ENCODE measurements around the gene SMIM29. TPM values are rescaled to one million over a fixed set of nuclear protein-coding genes. Genes with fewer than 3 reads are reported as not detected.

The SMIM29 gene
- total RNA-seq, 1 donor from 2014 or later: 43.6 TPM

DNA sequence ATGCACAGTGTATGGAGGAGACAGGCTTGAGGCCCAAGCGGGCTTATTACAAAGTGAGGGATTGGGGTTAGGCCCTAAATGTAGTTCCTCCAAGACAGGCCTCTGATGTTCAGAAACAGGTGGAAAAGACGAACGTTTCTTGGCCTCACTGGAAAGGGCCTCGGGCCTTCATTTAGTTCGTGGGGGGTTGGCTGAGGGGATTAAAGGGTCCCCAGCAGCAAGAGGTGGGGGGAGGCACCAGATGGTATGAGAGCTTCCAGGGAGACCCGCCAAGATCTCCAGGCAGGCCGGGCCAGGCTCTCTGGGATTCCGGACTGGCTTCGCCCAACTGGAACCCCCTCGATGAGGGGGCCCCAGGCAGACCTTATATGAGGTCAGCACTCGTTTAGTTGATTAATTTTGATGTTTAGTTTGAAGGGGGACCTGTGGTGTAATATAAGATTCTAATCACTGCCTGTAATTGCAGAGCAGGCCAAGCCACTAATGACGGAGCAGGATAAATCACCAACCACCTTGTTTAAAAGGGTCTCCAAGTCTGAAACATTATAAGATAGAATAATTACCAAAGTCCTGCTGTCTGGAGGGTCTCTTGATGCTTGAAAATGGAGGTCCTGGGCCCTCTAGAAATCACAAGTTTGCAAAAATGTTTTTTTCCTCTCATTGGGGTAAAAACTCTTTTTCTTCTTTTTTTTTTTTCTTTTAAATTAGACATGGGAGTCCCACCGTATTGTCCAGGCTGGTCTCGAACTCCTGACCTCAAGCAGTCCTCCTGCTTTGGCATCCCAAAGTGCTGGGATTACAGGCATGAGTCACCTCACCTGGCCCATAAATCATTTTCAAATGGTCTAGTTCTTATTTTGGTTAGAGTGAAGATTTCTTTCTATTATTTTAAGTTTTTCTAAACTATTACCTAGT, 10.0 kb downstream of the SMIM29 start:
- H3K4me3 ChIP-seq (ENCODE audit: low read depth, low read length): peak overlapping the region; percentile 89
- DNase-seq (ENCODE audit: low read depth): no peak
- TF ChIP-seq, protein P1, sequence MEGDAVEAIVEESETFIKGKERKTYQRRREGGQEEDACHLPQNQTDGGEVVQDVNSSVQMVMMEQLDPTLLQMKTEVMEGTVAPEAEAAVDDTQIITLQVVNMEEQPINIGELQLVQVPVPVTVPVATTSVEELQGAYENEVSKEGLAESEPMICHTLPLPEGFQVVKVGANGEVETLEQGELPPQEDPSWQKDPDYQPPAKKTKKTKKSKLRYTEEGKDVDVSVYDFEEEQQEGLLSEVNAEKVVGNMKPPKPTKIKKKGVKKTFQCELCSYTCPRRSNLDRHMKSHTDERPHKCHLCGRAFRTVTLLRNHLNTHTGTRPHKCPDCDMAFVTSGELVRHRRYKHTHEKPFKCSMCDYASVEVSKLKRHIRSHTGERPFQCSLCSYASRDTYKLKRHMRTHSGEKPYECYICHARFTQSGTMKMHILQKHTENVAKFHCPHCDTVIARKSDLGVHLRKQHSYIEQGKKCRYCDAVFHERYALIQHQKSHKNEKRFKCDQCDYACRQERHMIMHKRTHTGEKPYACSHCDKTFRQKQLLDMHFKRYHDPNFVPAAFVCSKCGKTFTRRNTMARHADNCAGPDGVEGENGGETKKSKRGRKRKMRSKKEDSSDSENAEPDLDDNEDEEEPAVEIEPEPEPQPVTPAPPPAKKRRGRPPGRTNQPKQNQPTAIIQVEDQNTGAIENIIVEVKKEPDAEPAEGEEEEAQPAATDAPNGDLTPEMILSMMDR (conservative IDR thresholded peaks at IDR 0.05; ENCODE audit: low read depth, low read length): no peak

DNA sequence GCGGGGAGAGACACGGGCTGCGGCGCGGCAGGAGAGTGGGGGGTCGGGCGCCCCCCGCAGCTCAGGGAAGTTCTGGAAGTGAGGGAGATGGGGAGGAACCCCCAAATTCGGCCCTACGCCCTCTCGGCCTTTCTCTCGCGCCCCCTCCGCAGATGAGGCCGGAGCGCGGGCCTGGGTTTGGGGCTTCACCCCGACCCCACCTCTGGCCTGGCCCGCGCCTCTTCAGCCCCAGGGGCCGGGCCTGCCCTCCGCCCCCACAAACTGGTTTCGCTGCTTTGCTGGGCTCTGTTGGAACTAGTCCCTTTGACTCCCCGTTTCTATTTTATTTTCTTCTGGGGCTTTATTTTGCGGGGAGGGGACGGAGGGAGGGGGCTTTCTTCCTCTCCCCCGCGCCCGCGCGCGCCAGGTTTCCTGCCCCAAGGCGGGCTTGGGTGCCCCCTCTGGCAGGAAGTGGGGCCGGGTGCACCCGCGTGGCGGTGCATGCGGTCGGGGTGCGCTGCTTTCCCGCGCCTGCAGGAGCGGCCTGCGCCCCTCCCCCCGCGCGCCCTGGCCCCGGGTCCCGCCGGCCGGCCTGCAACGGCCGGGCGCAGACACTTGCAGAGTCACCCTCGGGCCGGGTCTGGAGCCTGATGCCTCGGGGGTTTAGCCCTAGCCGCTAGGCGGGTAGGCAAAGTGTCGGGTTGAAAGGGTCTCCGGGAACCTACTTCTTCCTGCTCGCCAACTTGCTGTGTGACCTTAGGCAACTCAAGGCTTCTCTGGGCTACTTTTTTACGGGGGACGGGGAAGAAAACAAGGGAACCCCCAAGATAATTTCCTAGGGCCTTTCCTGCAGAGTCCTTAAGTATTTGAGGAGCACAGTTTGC, 10.9 kb downstream of the SMIM29 start:
- TF ChIP-seq, protein P1 (conservative IDR thresholded peaks at IDR 0.05; ENCODE audit: low read depth, low read length): peak; percentile 27
- DNase-seq (ENCODE audit: low read depth): no peak
- peak overlapping the region; percentile 89 for H3K4me3 ChIP-seq (ENCODE audit: low read depth, low read length)

DNA sequence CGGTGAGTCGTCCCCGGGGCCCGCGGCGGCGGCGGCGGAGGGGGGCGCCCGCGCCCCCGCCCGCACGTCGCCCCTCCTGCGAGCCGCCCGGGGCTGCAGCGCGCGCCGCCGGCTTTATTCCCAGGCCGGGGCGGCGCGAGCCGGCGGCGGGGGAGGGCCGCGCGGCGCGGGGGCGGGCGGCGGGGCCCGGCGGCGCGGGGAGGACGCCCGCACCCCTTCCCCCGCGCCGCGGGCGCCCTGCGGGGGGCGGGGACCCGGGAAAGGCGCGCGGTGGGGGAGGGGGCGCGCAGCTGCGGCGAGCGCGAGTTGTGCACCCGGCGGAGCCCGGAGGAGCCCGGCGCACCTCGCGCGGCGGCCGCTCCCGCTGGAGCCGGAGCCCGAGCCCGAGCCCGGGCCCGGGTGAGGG, 11.5 kb downstream of the SMIM29 start:
- TF ChIP-seq, protein P1 (conservative IDR thresholded peaks at IDR 0.05; ENCODE audit: low read depth, low read length): no peak
- no peak for DNase-seq (ENCODE audit: low read depth)
- H3K4me3 ChIP-seq (ENCODE audit: low read depth, low read length): peak overlapping the region; percentile 89

DNA sequence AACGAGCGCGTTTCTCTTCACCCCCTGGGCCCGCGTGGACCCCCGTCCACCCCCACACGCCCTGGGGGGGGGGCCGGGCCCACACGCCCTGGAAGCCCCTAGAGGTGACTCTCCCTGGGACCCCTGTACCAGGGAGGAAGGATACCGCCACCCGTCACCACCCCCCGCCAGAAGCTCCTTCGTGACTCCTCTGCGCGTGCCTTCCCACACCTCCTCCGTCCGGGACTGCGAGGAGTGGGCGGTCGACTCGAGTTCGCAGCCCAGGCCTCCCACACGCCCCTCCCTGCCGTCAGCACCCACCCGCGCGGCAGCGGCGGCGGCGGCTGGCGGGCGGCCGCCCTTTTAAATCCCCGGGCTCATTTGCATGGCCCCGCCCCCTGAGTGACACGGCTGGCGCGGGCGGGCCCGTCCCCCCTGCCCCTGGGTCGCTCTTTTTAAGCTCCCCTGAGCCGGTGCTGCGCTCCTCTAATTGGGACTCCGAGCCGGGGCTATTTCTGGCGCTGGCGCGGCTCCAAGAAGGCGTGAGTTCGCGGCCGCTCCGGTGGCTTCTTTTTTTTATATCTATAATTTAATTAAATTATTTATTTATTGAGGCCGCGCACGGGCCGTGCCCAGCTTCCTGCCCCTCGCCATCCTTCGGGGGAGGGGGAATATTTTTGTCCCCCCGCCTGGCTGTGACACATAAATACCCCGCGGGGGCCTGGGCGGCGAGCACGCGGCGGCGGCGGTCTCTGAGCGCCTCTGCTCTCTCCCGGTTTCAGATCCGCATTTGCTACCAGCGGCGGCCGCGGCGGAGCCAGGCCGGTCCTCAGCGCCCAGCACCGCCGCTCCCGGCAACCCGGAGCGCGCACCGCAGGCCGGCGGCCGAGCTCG, 12.1 kb downstream of the SMIM29 start, which contains the start of gene HMGA1:
Gene HMGA1 (plus strand): TSS at position 431 of the 873 bp plus-strand sequence. CDS start 3,908 bp downstream, outside the sequence.
- TF ChIP-seq, protein P1 (conservative IDR thresholded peaks at IDR 0.05; ENCODE audit: low read depth, low read length): no peak
- H3K4me3 ChIP-seq (ENCODE audit: low read depth, low read length): peak within 1 kb of the TSS; percentile 89
- no peak for DNase-seq (ENCODE audit: low read depth)

DNA sequence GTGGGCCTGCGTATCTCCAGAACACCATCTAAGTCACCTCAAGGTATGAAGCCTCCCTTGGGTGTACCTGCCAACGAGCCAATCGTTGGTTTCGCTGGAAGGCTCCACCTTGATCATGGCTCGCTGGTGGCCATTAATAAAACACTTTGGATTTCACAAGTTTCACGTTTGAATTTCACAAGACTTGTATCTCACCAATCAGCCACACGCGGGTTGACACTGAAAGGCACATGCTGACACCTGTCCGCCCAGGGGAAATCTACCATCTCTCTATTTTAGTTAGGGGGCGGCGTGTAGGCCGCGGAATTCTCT, 12.7 kb downstream of the SMIM29 start:
- no peak for DNase-seq (ENCODE audit: low read depth)
- H3K4me3 ChIP-seq (ENCODE audit: low read depth, low read length): peak overlapping the region; percentile 71
- TF ChIP-seq, protein P1 (conservative IDR thresholded peaks at IDR 0.05; ENCODE audit: low read depth, low read length): no peak
